SK-N-SH treated with all-trans-retinoic acid at 6 μM for 48 hours (cell line): Measurements from ENCODE around the gene BOC.
A peak's percentile ranks its signal among the peaks of the same experiment; 100 is the strongest.

ENCODE experiments used
- ATAC-seq: fragments of 200-7000 bp; cut with Tn5 transposase; 3 replicates; pipeline ENCODE4 v1.9.1; 2020; ENCODE audit warnings: mild to moderate bottlenecking, moderate library complexity
- ARNTL ChIP-seq: fragments of 450-650 bp; formaldehyde crosslinking; IDR thresholded peaks from 2 replicates; pipeline ENCODE4 v1.5.0; 2020; ENCODE audit warnings: low read depth, mild to moderate bottlenecking, moderate library complexity, borderline replicate concordance
- BACH2 ChIP-seq: fragments of 250-450 bp; sonication (Bioruptor Pico); IDR thresholded peaks from 2 replicates; pipeline ENCODE4 v1.9.0; 2021; ENCODE audit warnings: mild to moderate bottlenecking, borderline replicate concordance
- CSDC2 ChIP-seq: fragments of 250-450 bp; sonication (Bioruptor Pico); IDR thresholded peaks from 2 replicates; pipeline ENCODE4 v1.5.0; 2020; ENCODE audit warnings: mild to moderate bottlenecking, moderate library complexity
- GLIS3 ChIP-seq: fragments of 250-450 bp; sonication (Bioruptor Pico); IDR thresholded peaks from 2 replicates; pipeline ENCODE4 v1.5.0; 2020; ENCODE audit warnings: mild to moderate bottlenecking, moderate library complexity
- ISL1 ChIP-seq: fragments of 250-450 bp; sonication (Bioruptor Pico); IDR thresholded peaks from 2 replicates; pipeline ENCODE4 v2.1.2; 2022; ENCODE audit warnings: mild to moderate bottlenecking, moderate library complexity
- PATZ1 ChIP-seq: fragments of 250-450 bp; sonication (Bioruptor Pico); IDR thresholded peaks from 2 replicates; pipeline ENCODE4 v1.8.0; 2020; ENCODE audit warnings: mild to moderate bottlenecking, moderate library complexity, borderline replicate concordance
- POU6F1 ChIP-seq: fragments of 250-450 bp; sonication (Bioruptor Pico); IDR thresholded peaks from 2 replicates; pipeline ENCODE4 v1.8.0; 2021; ENCODE audit warnings: low read depth, mild to moderate bottlenecking, moderate library complexity, borderline replicate concordance
- PPARA ChIP-seq: fragments of 250-450 bp; sonication (Bioruptor Pico); IDR thresholded peaks from 2 replicates; pipeline ENCODE4 v1.5.0; 2020; ENCODE audit warnings: mild to moderate bottlenecking, borderline replicate concordance
- RARB ChIP-seq: fragments of 250-450 bp; sonication (Bioruptor Pico); IDR thresholded peaks from 2 replicates; pipeline ENCODE4 v1.8.0; 2021; ENCODE audit warnings: mild to moderate bottlenecking, moderate library complexity
- SNAI2 ChIP-seq: fragments of 250-450 bp; sonication (Bioruptor Pico); IDR thresholded peaks from 2 replicates; pipeline ENCODE4 v1.5.0; 2020; ENCODE audit warnings: mild to moderate bottlenecking, moderate library complexity
- TCF4 ChIP-seq: fragments of 250-450 bp; sonication (Bioruptor Pico); IDR thresholded peaks from 2 replicates; pipeline ENCODE4 v1.8.0; 2021; ENCODE audit warnings: mild to moderate bottlenecking, moderate library complexity, borderline replicate concordance
- TOX ChIP-seq: fragments of 250-450 bp; sonication (Bioruptor Pico); IDR thresholded peaks from 2 replicates; pipeline ENCODE4 v1.8.0; 2021; ENCODE audit warnings: mild to moderate bottlenecking, moderate library complexity, borderline replicate concordance
- ZC3H10 ChIP-seq: fragments of 250-450 bp; sonication (Bioruptor Pico); IDR thresholded peaks from 2 replicates; pipeline ENCODE4 v1.5.1; 2021; ENCODE audit warnings: mild to moderate bottlenecking, moderate library complexity
- ZFP3 ChIP-seq: fragments of 250-450 bp; sonication (Bioruptor Pico); IDR thresholded peaks from 2 replicates; pipeline ENCODE4 v1.5.0; 2020; ENCODE audit warnings: mild to moderate bottlenecking, moderate library complexity
- ZFP30 ChIP-seq: fragments of 450-650 bp; formaldehyde crosslinking; IDR thresholded peaks from 2 replicates; pipeline ENCODE4 v1.5.0; 2022; ENCODE audit warnings: mild to moderate bottlenecking, moderate library complexity
- ZNF565 ChIP-seq: fragments of 450-650 bp; formaldehyde crosslinking; conservative IDR thresholded peaks from 2 replicates; pipeline ENCODE4 v1.5.0; 2020; ENCODE audit warnings: low read depth, mild to moderate bottlenecking, moderate library complexity
- ZNF70 ChIP-seq: fragments of 450-650 bp; formaldehyde crosslinking; IDR thresholded peaks from 2 replicates; pipeline ENCODE4 v1.5.0; 2020; ENCODE audit warnings: mild to moderate bottlenecking, moderate library complexity
- ZNF8 ChIP-seq: fragments of 450-650 bp; formaldehyde crosslinking; IDR thresholded peaks from 2 replicates; pipeline ENCODE4 v1.5.0; 2020; ENCODE audit warnings: mild to moderate bottlenecking, moderate library complexity
- TF ChIP-seq, protein P1 (sequence below): fragments of 250-450 bp; sonication (Bioruptor Pico); IDR thresholded peaks from 2 replicates; pipeline ENCODE4 v1.5.1; 2020; ENCODE audit warnings: low read depth, mild to moderate bottlenecking, moderate library complexity
- TF ChIP-seq, protein P2 (sequence below): fragments of 250-450 bp; sonication (Bioruptor Pico); IDR thresholded peaks from 2 replicates; pipeline ENCODE4 v1.5.0; 2020; ENCODE audit warnings: mild to moderate bottlenecking, moderate library complexity

BOC gene

GRCh38 chr3:113205481-113205880 lies 5.9 kb upstream of the BOC start:
- no peak for ATAC-seq
- TF ChIP-seq TCF4 (CRISPR knock-in tag) (no peak), GLIS3 (no peak), BACH2 (CRISPR knock-in tag) (no peak), ZNF8 (CRISPR knock-in tag) (no peak), PATZ1 (CRISPR knock-in tag) (no peak), ARNTL (CRISPR knock-in tag) (no peak), RARB (CRISPR knock-in tag) (no peak), CSDC2 (CRISPR knock-in tag) (no peak), SNAI2 (CRISPR knock-in tag) (no peak), ISL1 (CRISPR knock-in tag) (no peak), PPARA (CRISPR knock-in tag) (no peak), POU6F1 (CRISPR knock-in tag) (no peak), ZNF70 (CRISPR knock-in tag) (no peak), ZC3H10 (CRISPR knock-in tag) (no peak)
- TF ChIP-seq, protein P1, sequence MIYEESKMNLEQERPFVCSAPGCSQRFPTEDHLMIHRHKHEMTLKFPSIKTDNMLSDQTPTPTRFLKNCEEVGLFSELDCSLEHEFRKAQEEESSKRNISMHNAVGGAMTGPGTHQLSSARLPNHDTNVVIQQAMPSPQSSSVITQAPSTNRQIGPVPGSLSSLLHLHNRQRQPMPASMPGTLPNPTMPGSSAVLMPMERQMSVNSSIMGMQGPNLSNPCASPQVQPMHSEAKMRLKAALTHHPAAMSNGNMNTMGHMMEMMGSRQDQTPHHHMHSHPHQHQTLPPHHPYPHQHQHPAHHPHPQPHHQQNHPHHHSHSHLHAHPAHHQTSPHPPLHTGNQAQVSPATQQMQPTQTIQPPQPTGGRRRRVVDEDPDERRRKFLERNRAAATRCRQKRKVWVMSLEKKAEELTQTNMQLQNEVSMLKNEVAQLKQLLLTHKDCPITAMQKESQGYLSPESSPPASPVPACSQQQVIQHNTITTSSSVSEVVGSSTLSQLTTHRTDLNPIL (CRISPR knock-in tag), result no peak

GRCh38 chr3:113210604-113211329 lies 590 bp upstream of the BOC start:
- ATAC-seq, result peak; percentile 31
- TF ChIP-seq, protein P1 (CRISPR knock-in tag), result no peak
- TF ChIP-seq ZFP30 (CRISPR knock-in tag) (no peak), ZFP3 (no peak), SNAI2 (CRISPR knock-in tag) (no peak), ISL1 (CRISPR knock-in tag) (no peak), ZNF565 (CRISPR knock-in tag) (no peak), GLIS3 (no peak), CSDC2 (CRISPR knock-in tag) (no peak), BACH2 (CRISPR knock-in tag) (no peak), PPARA (CRISPR knock-in tag) (no peak), TOX (CRISPR knock-in tag) (no peak), POU6F1 (CRISPR knock-in tag) (no peak)
- TF ChIP-seq, protein P2, sequence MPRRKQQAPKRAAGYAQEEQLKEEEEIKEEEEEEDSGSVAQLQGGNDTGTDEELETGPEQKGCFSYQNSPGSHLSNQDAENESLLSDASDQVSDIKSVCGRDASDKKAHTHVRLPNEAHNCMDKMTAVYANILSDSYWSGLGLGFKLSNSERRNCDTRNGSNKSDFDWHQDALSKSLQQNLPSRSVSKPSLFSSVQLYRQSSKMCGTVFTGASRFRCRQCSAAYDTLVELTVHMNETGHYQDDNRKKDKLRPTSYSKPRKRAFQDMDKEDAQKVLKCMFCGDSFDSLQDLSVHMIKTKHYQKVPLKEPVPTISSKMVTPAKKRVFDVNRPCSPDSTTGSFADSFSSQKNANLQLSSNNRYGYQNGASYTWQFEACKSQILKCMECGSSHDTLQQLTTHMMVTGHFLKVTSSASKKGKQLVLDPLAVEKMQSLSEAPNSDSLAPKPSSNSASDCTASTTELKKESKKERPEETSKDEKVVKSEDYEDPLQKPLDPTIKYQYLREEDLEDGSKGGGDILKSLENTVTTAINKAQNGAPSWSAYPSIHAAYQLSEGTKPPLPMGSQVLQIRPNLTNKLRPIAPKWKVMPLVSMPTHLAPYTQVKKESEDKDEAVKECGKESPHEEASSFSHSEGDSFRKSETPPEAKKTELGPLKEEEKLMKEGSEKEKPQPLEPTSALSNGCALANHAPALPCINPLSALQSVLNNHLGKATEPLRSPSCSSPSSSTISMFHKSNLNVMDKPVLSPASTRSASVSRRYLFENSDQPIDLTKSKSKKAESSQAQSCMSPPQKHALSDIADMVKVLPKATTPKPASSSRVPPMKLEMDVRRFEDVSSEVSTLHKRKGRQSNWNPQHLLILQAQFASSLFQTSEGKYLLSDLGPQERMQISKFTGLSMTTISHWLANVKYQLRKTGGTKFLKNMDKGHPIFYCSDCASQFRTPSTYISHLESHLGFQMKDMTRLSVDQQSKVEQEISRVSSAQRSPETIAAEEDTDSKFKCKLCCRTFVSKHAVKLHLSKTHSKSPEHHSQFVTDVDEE, result no peak
- TF ChIP-seq, all 23 proteins: peak for 0
